Left forelimb (tissue), 1 donor: Measurements from ENCODE around the gene VPS4B.
"Not testable (repeated sequence)": the region's sequence is repeated elsewhere in the genome, so short reads cannot be mapped to it uniquely, and the experiment has no call there.

Source experiments
- DNase-seq: peaks from one replicate; pipeline ENCODE4 v3.0.0-alpha.2; 2018; ENCODE audit warnings: low spot score

VPS4B gene

GRCh38 chr18:63422087-63422863 is at the start of gene VPS4B:
VPS4B (minus strand) TSS chr18:63422476; CDS start chr18:63422259, 217 bp downstream.
- DNase-seq: peak; percentile 99

GRCh38 chr18:63470751-63471150 is 48.5 kb upstream of the VPS4B start:
- DNase-seq: no peak

- no peak for DNase-seq
These were observed 46.3 kb upstream of the VPS4B start for GRCh38 chr18:63468575-63468974.

GRCh38 chr18:63467699-63468098 is 45.4 kb upstream of the VPS4B start:
- no peak for DNase-seq

GRCh38 chr18:63465059-63465458 is 42.8 kb upstream of the VPS4B start:
- DNase-seq: no peak

- DNase-seq: no peak
These were observed 42.2 kb upstream of the VPS4B start for GRCh38 chr18:63464434-63464833.

GRCh38 chr18:63460414-63460813 is 38.1 kb upstream of the VPS4B start:
- no peak for DNase-seq

GRCh38 chr18:63457977-63458376 is 35.7 kb upstream of the VPS4B start:
- DNase-seq: no peak

GRCh38 chr18:63454497-63454896 is 32.2 kb upstream of the VPS4B start:
- no peak for DNase-seq

GRCh38 chr18:63452751-63453150 is 30.5 kb upstream of the VPS4B start:
- DNase-seq: not testable (repeated sequence)

- no peak for DNase-seq
These were observed 29.8 kb upstream of the VPS4B start for GRCh38 chr18:63451799-63452660.

- DNase-seq: no peak
These were observed 27.1 kb upstream of the VPS4B start for GRCh38 chr18:63449426-63449825.

- DNase-seq: no peak
These were observed 24.8 kb upstream of the VPS4B start for GRCh38 chr18:63447066-63447465.

- no peak for DNase-seq
These were observed 24.0 kb upstream of the VPS4B start for GRCh38 chr18:63446266-63446665.

GRCh38 chr18:63445037-63445436 is 22.8 kb upstream of the VPS4B start:
- no peak for DNase-seq

- DNase-seq: no peak
These were observed 22.3 kb upstream of the VPS4B start for GRCh38 chr18:63444580-63444979.

- DNase-seq: no peak
These were observed 21.6 kb upstream of the VPS4B start for GRCh38 chr18:63443829-63444228.

GRCh38 chr18:63440881-63441280 is 18.6 kb upstream of the VPS4B start:
- no peak for DNase-seq

- no peak for DNase-seq
These were observed 17.9 kb upstream of the VPS4B start for GRCh38 chr18:63440219-63440618.

GRCh38 chr18:63439334-63439733 is 17.1 kb upstream of the VPS4B start:
- DNase-seq: no peak

- DNase-seq: no peak
These were observed 15.9 kb upstream of the VPS4B start for GRCh38 chr18:63438181-63438580.

GRCh38 chr18:63433334-63433866 is 11.1 kb upstream of the VPS4B start:
- no peak for DNase-seq

- no peak for DNase-seq
These were observed 8.9 kb upstream of the VPS4B start for GRCh38 chr18:63431180-63431579.
